Measurements from ENCODE around the gene KCNIP4. TPM values are rescaled to one million over a fixed set of nuclear protein-coding genes. Genes with fewer than 3 reads are reported as not detected.

KCNIP4 gene
- total RNA-seq, 1 donor from 2014 or later = 0.59 TPM

GRCh38 chr4:21827575-21827974 lies 121.0 kb downstream of the KCNIP4 start:
- Histone ChIP-seq H4K20me1 (ENCODE audit: insufficient read depth, low read length) (no peaks in the 10 kb centered on the region), H3K9me3 (ENCODE audit: insufficient read depth, low read depth, low read length) (no peaks in the 10 kb centered on the region), H3K36me3 (ENCODE audit: insufficient read depth, low read length) (no peaks in the 10 kb centered on the region), H2AFZ (ENCODE audit: low read depth, low read length) (no peak overlapping the region), H3K4me3 (ENCODE audit: insufficient read depth, low read depth, low read length) (no peak overlapping the region), H3K9ac (ENCODE audit: low read length) (no peak overlapping the region), H3K4me1 (ENCODE audit: insufficient read depth, low read length) (no peaks in the 10 kb centered on the region), H3K27me3 (ENCODE audit: insufficient read depth, low read length) (no peaks in the 10 kb centered on the region), H3K4me2 (ENCODE audit: low read length) (no peak overlapping the region), H3K79me2 (ENCODE audit: insufficient read depth, low read length) (no peaks in the 10 kb centered on the region), H3K27ac (ENCODE audit: low read depth, low read length) (no peak overlapping the region)
- TF ChIP-seq EZH2 (IDR thresholded peaks at IDR 0.05; ENCODE audit: insufficient read depth, low read length) (no peak), CTCF (IDR thresholded peaks at IDR 0.05; ENCODE audit: insufficient read depth, low read depth, low read length) (no peak)
- Mint-ChIP-seq H3K4me1 (ENCODE audit: low read depth, unreplicated experiment) (no peaks in the 10 kb centered on the region), H3K9me3 (ENCODE audit: unreplicated experiment) (no peaks in the 10 kb centered on the region), H3K4me3 (ENCODE audit: unreplicated experiment) (no peak overlapping the region), H3K36me3 (ENCODE audit: low read depth, unreplicated experiment) (no peaks in the 10 kb centered on the region), H3K27me3 (ENCODE audit: low read depth, unreplicated experiment) (no peaks in the 10 kb centered on the region), H3K27ac (ENCODE audit: unreplicated experiment) (no peak overlapping the region)
- no peak for FAIRE-seq
- peak; percentile 78 for DNase-seq (ENCODE audit: low read depth)

- Histone ChIP-seq H3K79me2 (ENCODE audit: insufficient read depth, low read length) (no peaks in the 10 kb centered on the region), H3K9me3 (ENCODE audit: insufficient read depth, low read depth, low read length) (no peaks in the 10 kb centered on the region), H3K4me3 (ENCODE audit: insufficient read depth, low read depth, low read length) (no peak overlapping the region), H3K4me2 (ENCODE audit: low read length) (no peak overlapping the region), H3K27ac (ENCODE audit: low read depth, low read length) (no peak overlapping the region), H3K9ac (ENCODE audit: low read length) (no peak overlapping the region), H4K20me1 (ENCODE audit: insufficient read depth, low read length) (no peaks in the 10 kb centered on the region), H3K36me3 (ENCODE audit: insufficient read depth, low read length) (no peaks in the 10 kb centered on the region), H3K4me1 (ENCODE audit: insufficient read depth, low read length) (no peaks in the 10 kb centered on the region), H3K27me3 (ENCODE audit: insufficient read depth, low read length) (no peaks in the 10 kb centered on the region), H2AFZ (ENCODE audit: low read depth, low read length) (no peak overlapping the region)
- Mint-ChIP-seq H3K4me1 (ENCODE audit: low read depth, unreplicated experiment) (no peaks in the 10 kb centered on the region), H3K4me3 (ENCODE audit: unreplicated experiment) (no peak overlapping the region), H3K36me3 (ENCODE audit: low read depth, unreplicated experiment) (no peaks in the 10 kb centered on the region), H3K9me3 (ENCODE audit: unreplicated experiment) (no peaks in the 10 kb centered on the region), H3K27me3 (ENCODE audit: low read depth, unreplicated experiment) (no peaks in the 10 kb centered on the region), H3K27ac (ENCODE audit: unreplicated experiment) (no peak overlapping the region)
- FAIRE-seq (no peak), DNase-seq (ENCODE audit: low read depth) (no peak)
- TF ChIP-seq EZH2 (IDR thresholded peaks at IDR 0.05; ENCODE audit: insufficient read depth, low read length) = no peak
- no peak for TF ChIP-seq CTCF (IDR thresholded peaks at IDR 0.05; ENCODE audit: insufficient read depth, low read depth, low read length)
Measured at GRCh38 chr4:21826071-21826470, 122.5 kb downstream of the KCNIP4 start.

- H3K27ac ChIP-seq (ENCODE audit: low read depth, low read length) = no peak overlapping the region
- no peaks in the 10 kb centered on the region for H3K36me3 ChIP-seq (ENCODE audit: insufficient read depth, low read length)
- no peak overlapping the region for H3K4me2 ChIP-seq (ENCODE audit: low read length)
- H3K27ac Mint-ChIP-seq (ENCODE audit: unreplicated experiment) = no peak overlapping the region
- H3K27me3 Mint-ChIP-seq (ENCODE audit: low read depth, unreplicated experiment) = no peaks in the 10 kb centered on the region
- H3K4me1 Mint-ChIP-seq (ENCODE audit: low read depth, unreplicated experiment) = no peaks in the 10 kb centered on the region
- no peaks in the 10 kb centered on the region for H3K27me3 ChIP-seq (ENCODE audit: insufficient read depth, low read length)
- H3K9me3 Mint-ChIP-seq (ENCODE audit: unreplicated experiment) = peaks cover 30% of the 10 kb centered on the region
- no peak overlapping the region for H2AFZ ChIP-seq (ENCODE audit: low read depth, low read length)
- H3K4me1 ChIP-seq (ENCODE audit: insufficient read depth, low read length) = no peaks in the 10 kb centered on the region
- no peaks in the 10 kb centered on the region for H3K36me3 Mint-ChIP-seq (ENCODE audit: low read depth, unreplicated experiment)
- no peak overlapping the region for H3K4me3 Mint-ChIP-seq (ENCODE audit: unreplicated experiment)
- H3K9me3 ChIP-seq (ENCODE audit: insufficient read depth, low read depth, low read length) = no peaks in the 10 kb centered on the region
- no peak overlapping the region for H3K9ac ChIP-seq (ENCODE audit: low read length)
- no peaks in the 10 kb centered on the region for H4K20me1 ChIP-seq (ENCODE audit: insufficient read depth, low read length)
- no peak overlapping the region for H3K4me3 ChIP-seq (ENCODE audit: insufficient read depth, low read depth, low read length)
- DNase-seq (ENCODE audit: low read depth) (peak; percentile 4), FAIRE-seq (no peak)
- TF ChIP-seq EZH2 (IDR thresholded peaks at IDR 0.05; ENCODE audit: insufficient read depth, low read length) = no peak
- no peak for TF ChIP-seq CTCF (IDR thresholded peaks at IDR 0.05; ENCODE audit: insufficient read depth, low read depth, low read length)
- H3K79me2 ChIP-seq (ENCODE audit: insufficient read depth, low read length) = no peaks in the 10 kb centered on the region
Measured at GRCh38 chr4:21819086-21819485, 129.5 kb downstream of the KCNIP4 start.
